Liver (tissue), 9 donors: Measurements from ENCODE around the gene GRB14. TPM values are rescaled to one million over a fixed set of nuclear protein-coding genes. Genes with fewer than 3 reads are reported as not detected.
"Not testable (repeated sequence)": the region's sequence is repeated elsewhere in the genome, so short reads cannot be mapped to it uniquely, and the experiment has no call there.

Source experiments
- DNase-seq: peaks from one replicate; pipeline ENCODE4 v3.0.0-alpha.2; 2017; ENCODE audit warnings: low spot score
- H3K27ac ChIP-seq, 2 donors: one replicate each; pipeline ENCODE4 v1.7.0; 2013; ENCODE audit warnings: inconsistent platforms in 2 of 2, low read length in 2 of 2, control low read depth in 1 of 2, low read depth in 1 of 2, mild to moderate bottlenecking in 1 of 2
- H3K27me3 ChIP-seq, 4 donors: one replicate each; pipeline versions ENCODE4 v1.6.1 to v1.7.0; 2013; ENCODE audit warnings: low read length in 3 of 4, inconsistent platforms in 1 of 4, mild to moderate bottlenecking in 1 of 4, moderate library complexity in 1 of 4; ENCODE audit not compliant: control insufficient read depth in 4 of 4, insufficient read depth in 4 of 4
- H3K36me3 ChIP-seq, 4 donors: one replicate each; pipeline versions ENCODE4 v1.6.1 to v1.7.0; 2013; ENCODE audit warnings: low read length in 3 of 4, mild to moderate bottlenecking in 3 of 4, low read depth in 1 of 4, moderate library complexity in 1 of 4; ENCODE audit not compliant: control insufficient read depth in 4 of 4, insufficient read depth in 3 of 4
- H3K4me1 ChIP-seq, 4 donors: one replicate each; pipeline versions ENCODE4 v1.6.1 to v1.7.0; 2013; ENCODE audit warnings: low read length in 3 of 4, mild to moderate bottlenecking in 3 of 4, moderate library complexity in 1 of 4; ENCODE audit not compliant: control insufficient read depth in 4 of 4, insufficient read depth in 4 of 4
- H3K4me3 ChIP-seq, 3 donors: one replicate each; pipeline versions ENCODE4 v1.6.1 to v1.7.0; 2013; ENCODE audit warnings: low read length in 3 of 3, control low read depth in 1 of 3, low read depth in 1 of 3, mild to moderate bottlenecking in 1 of 3
- H3K9ac ChIP-seq, 2 donors: one replicate each; pipeline ENCODE4 v1.7.0; 2013; ENCODE audit warnings: low read length in 2 of 2, mild to moderate bottlenecking in 2 of 2, moderate library complexity in 2 of 2, control low read depth in 1 of 2, low read depth in 1 of 2
- H3K9me3 ChIP-seq, 4 donors: one replicate each; pipeline versions ENCODE4 v1.6.1 to v1.7.0; 2013; ENCODE audit warnings: low read length in 3 of 4; ENCODE audit not compliant: control insufficient read depth in 4 of 4
- CTCF ChIP-seq: fragments of 150-350 bp; IDR thresholded peaks from 2 replicates; pipeline ENCODE4 v1.5.1; 2017; ENCODE audit warnings: improper control_type of control experiment, low read depth, low read length; ENCODE audit not compliant: missing input control
- FOXA1 ChIP-seq: IDR thresholded peaks from 2 replicates; pipeline ENCODE4 v1.6.1; 2016; ENCODE audit warnings: antibody characterized with exemption
- FOXA2 ChIP-seq: IDR thresholded peaks from 2 replicates; pipeline ENCODE4 v1.6.1; 2016; ENCODE audit warnings: antibody characterized with exemption
- GABPA ChIP-seq, 2 donors: IDR thresholded peaks in 1 of 2; conservative IDR thresholded peaks in 1 of 2; 2 replicates each; pipeline ENCODE4 v1.6.1; 2016; ENCODE audit warnings: antibody characterized with exemption in 2 of 2, mild to moderate bottlenecking in 1 of 2, moderate library complexity in 1 of 2
- HNF4A ChIP-seq, 2 donors: conservative IDR thresholded peaks; 2 replicates each; pipeline ENCODE4 v1.6.1; 2016; ENCODE audit warnings: antibody characterized with exemption in 2 of 2, mild to moderate bottlenecking in 2 of 2
- HNF4G ChIP-seq: IDR thresholded peaks from 2 replicates; pipeline ENCODE4 v1.6.1; 2016; ENCODE audit warnings: antibody characterized with exemption
- JUND ChIP-seq, 2 donors: IDR thresholded peaks; 2 replicates each; pipeline ENCODE4 v1.6.1; 2016; ENCODE audit warnings: antibody characterized with exemption in 2 of 2
- MAX ChIP-seq: IDR thresholded peaks from 2 replicates; pipeline ENCODE4 v1.6.1; 2016; ENCODE audit warnings: antibody characterized with exemption
- NR2F2 ChIP-seq: IDR thresholded peaks from 2 replicates; pipeline ENCODE4 v1.6.1; 2016; ENCODE audit warnings: antibody characterized with exemption
- RAD21 ChIP-seq, 2 donors: IDR thresholded peaks; 2 replicates each; pipeline ENCODE4 v1.6.1; 2016; ENCODE audit warnings: antibody characterized with exemption in 2 of 2, mild to moderate bottlenecking in 2 of 2
- RXRA ChIP-seq, 2 donors: IDR thresholded peaks; 2 replicates each; pipeline ENCODE4 v1.6.1; 2017 to 2018; ENCODE audit warnings: antibody characterized with exemption in 2 of 2, mild to moderate bottlenecking in 1 of 2
- SP1 ChIP-seq: IDR thresholded peaks from 2 replicates; pipeline ENCODE4 v1.6.1; 2018; ENCODE audit warnings: antibody characterized with exemption, mild to moderate bottlenecking
- TAF1 ChIP-seq: conservative IDR thresholded peaks from 2 replicates; pipeline ENCODE4 v1.6.1; 2016; ENCODE audit warnings: antibody characterized with exemption, mild to moderate bottlenecking
- YY1 ChIP-seq: IDR thresholded peaks from 2 replicates; pipeline ENCODE4 v1.6.1; 2016; ENCODE audit warnings: antibody characterized with exemption, mild to moderate bottlenecking
- WGBS: extraction: QIAGEN DNeasy Blood & Tissue Kit; methylation state at CpG from one replicate; pipeline ENCODE4 v1.1.7; 2013; 5-methylcytosine and 5-hydroxymethylcytosine counted together
- polyA plus RNA-seq, 2 donors: library from polyadenylated mRNA; stranded (reverse) in 1 of 2; unstranded in 1 of 2; fragments of 200-250 nt in 1 of 2; fragments of >200 nt in 1 of 2; fragmentation: Nextera tagmentation in 1 of 2; extraction: Ambion mirVana in 1 of 2; gene quantifications; one replicate each; pipeline versions ENCODE4 v1.2.1 to v1.2.3, GENCODE V29; 2013 to 2015
- total RNA-seq, 2 donors: library from RNA; depleted of rRNA; stranded (reverse); fragments of >200 nt; gene quantifications; one replicate each; pipeline ENCODE4 v1.2.3, GENCODE V29; 2014
- TF ChIP-seq, protein P1 (sequence below): IDR thresholded peaks from 2 replicates; pipeline ENCODE4 v1.6.1; 2016; ENCODE audit warnings: antibody characterized with exemption
- TF ChIP-seq, protein P2 (sequence below): IDR thresholded peaks from 2 replicates; pipeline ENCODE4 v1.6.1; 2016; ENCODE audit warnings: antibody characterized with exemption, mild to moderate bottlenecking
- donor health status: healthy.
- donor health status: healthy.
- donor health status: healthy.
- donor health status: healthy.
- donor health status: healthy.

GRB14 gene
- total and polyA plus RNA-seq, 4 donors, result 1.0 to 119 (median 33.0) TPM

GRCh38 chr2:164554487-164554886, 66.8 kb downstream of the GRB14 start:
- Histone ChIP-seq H3K27me3 (no peaks in the 10 kb centered on the region), H3K4me1 (peaks cover 3 to 32% (median 11%) of the 10 kb centered on the region in 4 donors), H3K36me3 (peaks cover 0 to 4% (median 2%) of the 10 kb centered on the region in 4 donors), H3K9me3 (no peaks in the 10 kb centered on the region), H3K4me3 (no peak overlapping the region), H3K27ac (no peak overlapping the region), H3K9ac (no peak overlapping the region)
- DNase-seq, result no peak
- TF ChIP-seq HNF4A (conservative IDR thresholded peaks at IDR 0.05) (no peak), YY1 (no peak), TAF1 (no peak), NR2F2 (no peak), RAD21 (IDR thresholded peaks at IDR 0.05) (no peak)
- TF ChIP-seq, protein P1, sequence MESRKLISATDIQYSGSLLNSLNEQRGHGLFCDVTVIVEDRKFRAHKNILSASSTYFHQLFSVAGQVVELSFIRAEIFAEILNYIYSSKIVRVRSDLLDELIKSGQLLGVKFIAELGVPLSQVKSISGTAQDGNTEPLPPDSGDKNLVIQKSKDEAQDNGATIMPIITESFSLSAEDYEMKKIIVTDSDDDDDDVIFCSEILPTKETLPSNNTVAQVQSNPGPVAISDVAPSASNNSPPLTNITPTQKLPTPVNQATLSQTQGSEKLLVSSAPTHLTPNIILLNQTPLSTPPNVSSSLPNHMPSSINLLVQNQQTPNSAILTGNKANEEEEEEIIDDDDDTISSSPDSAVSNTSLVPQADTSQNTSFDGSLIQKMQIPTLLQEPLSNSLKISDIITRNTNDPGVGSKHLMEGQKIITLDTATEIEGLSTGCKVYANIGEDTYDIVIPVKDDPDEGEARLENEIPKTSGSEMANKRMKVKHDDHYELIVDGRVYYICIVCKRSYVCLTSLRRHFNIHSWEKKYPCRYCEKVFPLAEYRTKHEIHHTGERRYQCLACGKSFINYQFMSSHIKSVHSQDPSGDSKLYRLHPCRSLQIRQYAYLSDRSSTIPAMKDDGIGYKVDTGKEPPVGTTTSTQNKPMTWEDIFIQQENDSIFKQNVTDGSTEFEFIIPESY, result no peak
- 60% methylated on average over 2 of the region's 2 CpGs for WGBS

DNA sequence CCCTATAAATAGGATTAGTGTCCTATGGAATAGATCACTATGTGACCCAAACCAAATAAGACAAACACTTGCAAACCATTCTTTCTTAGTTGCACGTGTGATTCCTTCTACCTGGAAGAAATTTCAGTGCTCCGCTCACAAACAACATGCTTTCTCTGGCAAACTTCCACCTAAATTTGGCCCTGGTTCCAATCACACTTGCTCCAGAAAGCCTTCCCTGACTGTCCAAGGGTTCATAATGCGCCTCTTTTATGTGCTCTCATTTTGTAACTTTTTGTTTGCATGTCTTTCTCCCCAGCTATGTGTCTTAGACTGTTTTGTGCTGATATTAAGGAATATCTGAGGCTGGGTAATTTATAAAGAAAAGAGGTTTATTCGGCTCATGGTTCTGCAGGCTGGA, 69.8 kb downstream of the GRB14 start:
- DNase-seq, result no peak
- 43% methylated on average over 4 of the region's 4 CpGs for WGBS
- Histone ChIP-seq H3K27ac (no peak overlapping the region), H3K36me3 (peaks cover 0 to 6% (median 4%) of the 10 kb centered on the region in 4 donors), H3K4me3 (no peak overlapping the region), H3K9me3 (no peaks in the 10 kb centered on the region), H3K9ac (no peak overlapping the region), H3K4me1 (peaks cover 3 to 25% (median 11%) of the 10 kb centered on the region in 4 donors), H3K27me3 (no peaks in the 10 kb centered on the region)
- no peak for TF ChIP-seq FOXA1
- TF ChIP-seq HNF4A (conservative IDR thresholded peaks at IDR 0.05), result peak; percentile 35 to 37
- TF ChIP-seq MAX, result no peak
- no peak for TF ChIP-seq SP1
- TF ChIP-seq, protein P2, sequence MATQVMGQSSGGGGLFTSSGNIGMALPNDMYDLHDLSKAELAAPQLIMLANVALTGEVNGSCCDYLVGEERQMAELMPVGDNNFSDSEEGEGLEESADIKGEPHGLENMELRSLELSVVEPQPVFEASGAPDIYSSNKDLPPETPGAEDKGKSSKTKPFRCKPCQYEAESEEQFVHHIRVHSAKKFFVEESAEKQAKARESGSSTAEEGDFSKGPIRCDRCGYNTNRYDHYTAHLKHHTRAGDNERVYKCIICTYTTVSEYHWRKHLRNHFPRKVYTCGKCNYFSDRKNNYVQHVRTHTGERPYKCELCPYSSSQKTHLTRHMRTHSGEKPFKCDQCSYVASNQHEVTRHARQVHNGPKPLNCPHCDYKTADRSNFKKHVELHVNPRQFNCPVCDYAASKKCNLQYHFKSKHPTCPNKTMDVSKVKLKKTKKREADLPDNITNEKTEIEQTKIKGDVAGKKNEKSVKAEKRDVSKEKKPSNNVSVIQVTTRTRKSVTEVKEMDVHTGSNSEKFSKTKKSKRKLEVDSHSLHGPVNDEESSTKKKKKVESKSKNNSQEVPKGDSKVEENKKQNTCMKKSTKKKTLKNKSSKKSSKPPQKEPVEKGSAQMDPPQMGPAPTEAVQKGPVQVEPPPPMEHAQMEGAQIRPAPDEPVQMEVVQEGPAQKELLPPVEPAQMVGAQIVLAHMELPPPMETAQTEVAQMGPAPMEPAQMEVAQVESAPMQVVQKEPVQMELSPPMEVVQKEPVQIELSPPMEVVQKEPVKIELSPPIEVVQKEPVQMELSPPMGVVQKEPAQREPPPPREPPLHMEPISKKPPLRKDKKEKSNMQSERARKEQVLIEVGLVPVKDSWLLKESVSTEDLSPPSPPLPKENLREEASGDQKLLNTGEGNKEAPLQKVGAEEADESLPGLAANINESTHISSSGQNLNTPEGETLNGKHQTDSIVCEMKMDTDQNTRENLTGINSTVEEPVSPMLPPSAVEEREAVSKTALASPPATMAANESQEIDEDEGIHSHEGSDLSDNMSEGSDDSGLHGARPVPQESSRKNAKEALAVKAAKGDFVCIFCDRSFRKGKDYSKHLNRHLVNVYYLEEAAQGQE, result no peak
- TF ChIP-seq JUND (IDR thresholded peaks at IDR 0.05), result no peak
- peak in 1 of 2 donors; percentile 19 for TF ChIP-seq RXRA (IDR thresholded peaks at IDR 0.05)
- TF ChIP-seq FOXA2, result no peak
- no peak for TF ChIP-seq GABPA (IDR thresholded peaks at IDR 0.05 in 1 of 2, conservative IDR thresholded peaks at IDR 0.05 in 1 of 2)
- TF ChIP-seq YY1, result no peak
- no peak for TF ChIP-seq HNF4G
- TF ChIP-seq CTCF, result no peak
- no peak for TF ChIP-seq NR2F2
- no peak for TF ChIP-seq TAF1
- TF ChIP-seq, protein P1, result no peak

DNA sequence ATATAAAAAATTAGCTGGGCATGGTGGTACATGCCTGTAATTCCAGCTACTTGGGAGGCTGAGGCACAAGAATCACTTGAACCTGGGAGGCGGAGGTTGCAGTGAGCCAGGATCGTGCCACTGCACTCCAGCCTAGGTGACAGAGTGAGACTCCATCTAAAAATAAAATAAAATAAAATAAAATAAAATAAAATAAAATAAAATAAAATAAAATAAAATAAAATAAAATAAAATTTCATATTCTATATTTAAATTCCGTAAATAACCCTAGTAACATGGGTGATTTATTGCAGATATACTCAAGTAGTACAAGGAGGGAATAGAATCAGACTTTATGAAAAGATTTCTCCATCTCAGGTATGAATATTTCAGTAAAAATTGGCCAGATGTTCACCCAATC, 71.6 kb downstream of the GRB14 start:
- WGBS, result 98% methylated on average over 3 of the region's 3 CpGs

More for the DNA sequence above, 71.6 kb downstream of the GRB14 start:
- H3K4me3 ChIP-seq, H3K9ac ChIP-seq, H3K9me3 ChIP-seq, DNase-seq, H3K27ac ChIP-seq, H3K27me3 ChIP-seq: not testable (repeated sequence)
- Histone ChIP-seq H3K36me3 (peaks cover 1 to 22% (median 8%) of the 10 kb centered on the region in 4 donors), H3K4me1 (peaks cover 0 to 22% (median 10%) of the 10 kb centered on the region in 4 donors)
